ENCODE results near the gene BORCS5.

DNA sequence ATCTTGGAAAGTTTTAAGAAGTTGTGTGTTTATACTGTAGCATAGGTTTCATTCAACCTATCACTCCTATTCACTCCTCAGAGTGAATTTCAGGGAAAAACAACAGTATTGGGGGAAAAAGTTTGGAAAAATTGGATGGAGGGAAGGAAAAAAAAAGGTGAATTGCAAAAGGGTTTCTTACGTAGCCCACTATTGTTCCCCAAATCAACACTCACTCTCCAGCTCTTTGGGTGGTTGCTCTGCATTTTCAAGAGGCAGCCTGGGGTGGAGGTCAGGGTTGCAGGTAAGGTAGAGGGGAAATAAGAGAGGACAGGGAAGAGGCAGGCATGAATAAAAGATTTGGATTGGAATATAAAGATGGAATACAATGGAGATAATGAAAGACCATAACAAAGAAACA lies 42.3 kb downstream of the BORCS5 start:
- TF ChIP-seq, protein P1, sequence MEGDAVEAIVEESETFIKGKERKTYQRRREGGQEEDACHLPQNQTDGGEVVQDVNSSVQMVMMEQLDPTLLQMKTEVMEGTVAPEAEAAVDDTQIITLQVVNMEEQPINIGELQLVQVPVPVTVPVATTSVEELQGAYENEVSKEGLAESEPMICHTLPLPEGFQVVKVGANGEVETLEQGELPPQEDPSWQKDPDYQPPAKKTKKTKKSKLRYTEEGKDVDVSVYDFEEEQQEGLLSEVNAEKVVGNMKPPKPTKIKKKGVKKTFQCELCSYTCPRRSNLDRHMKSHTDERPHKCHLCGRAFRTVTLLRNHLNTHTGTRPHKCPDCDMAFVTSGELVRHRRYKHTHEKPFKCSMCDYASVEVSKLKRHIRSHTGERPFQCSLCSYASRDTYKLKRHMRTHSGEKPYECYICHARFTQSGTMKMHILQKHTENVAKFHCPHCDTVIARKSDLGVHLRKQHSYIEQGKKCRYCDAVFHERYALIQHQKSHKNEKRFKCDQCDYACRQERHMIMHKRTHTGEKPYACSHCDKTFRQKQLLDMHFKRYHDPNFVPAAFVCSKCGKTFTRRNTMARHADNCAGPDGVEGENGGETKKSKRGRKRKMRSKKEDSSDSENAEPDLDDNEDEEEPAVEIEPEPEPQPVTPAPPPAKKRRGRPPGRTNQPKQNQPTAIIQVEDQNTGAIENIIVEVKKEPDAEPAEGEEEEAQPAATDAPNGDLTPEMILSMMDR (IDR thresholded peaks at IDR 0.05) = no peak
- TF ChIP-seq POLR2A (IDR thresholded peaks at IDR 0.05) = no peak
